Neutrophil (primary cell): ENCODE measurements around the gene SLC32A1.

Source experiments
- H3K27ac ChIP-seq: fragments of 200-600 bp; sonication (generic); 2 replicates; pipeline ENCODE4 v1.5.1; 2016; ENCODE audit warnings: mild to moderate bottlenecking, moderate library complexity
- H3K27me3 ChIP-seq: fragments of 200-600 bp; sonication (generic); 2 replicates; pipeline ENCODE4 v1.6.0; 2016; ENCODE audit warnings: mild to moderate bottlenecking
- H3K36me3 ChIP-seq: fragments of 200-600 bp; sonication (generic); 2 replicates; pipeline ENCODE4 v1.5.1; 2017
- H3K4me1 ChIP-seq, 2 experiments: fragments of 200-600 bp in 1 of 2; sonication (generic) in 1 of 2; 1 replicate in 1 of 2; 2 replicates in 1 of 2; pipeline versions ENCODE4 v1.5.1 to v1.6.1; 2013 to 2016; ENCODE audit warnings: low read depth in 1 of 2, low read length in 1 of 2, mild to moderate bottlenecking in 1 of 2, moderate library complexity in 1 of 2; ENCODE audit not compliant: control insufficient read depth in 1 of 2, insufficient read depth in 1 of 2
- H3K4me3 ChIP-seq, 2 experiments: fragments of 200-600 bp in 1 of 2; sonication (generic) in 1 of 2; 1 replicate in 1 of 2; 2 replicates in 1 of 2; pipeline ENCODE4 v1.5.1; 2013 to 2016; ENCODE audit warnings: low read depth in 1 of 2, low read length in 1 of 2, mild to moderate bottlenecking in 1 of 2, moderate library complexity in 1 of 2
- H3K9me3 ChIP-seq: fragments of 200-600 bp; sonication (generic); 2 replicates; pipeline ENCODE4 v1.5.1; 2016
- TF ChIP-seq, protein P1 (sequence below): fragments of 200-600 bp; sonication (generic); IDR thresholded peaks from 2 replicates; pipeline ENCODE4 v1.5.1; 2016; ENCODE audit warnings: antibody characterized with exemption

SLC32A1 gene

DNA sequence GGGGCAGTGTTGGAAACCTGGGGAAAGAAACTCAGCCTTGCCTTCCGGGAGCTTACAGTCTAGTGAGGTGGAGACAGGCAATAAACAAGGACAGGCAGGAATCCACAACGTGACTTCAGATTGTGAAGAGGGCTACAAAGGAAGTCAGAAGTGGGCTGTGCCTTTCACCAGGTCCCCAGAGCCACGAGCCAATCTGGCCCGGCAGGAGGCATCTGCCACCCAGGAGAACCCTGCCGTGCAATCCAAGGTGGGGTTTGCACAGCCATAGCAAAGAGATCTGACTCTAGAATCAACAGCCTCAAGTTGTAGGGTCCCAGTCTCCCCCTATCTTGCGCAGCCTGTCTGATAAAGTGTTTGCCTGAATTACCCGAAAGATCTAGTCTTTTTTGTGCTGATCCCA, 5.5 kb downstream of the SLC32A1 start:
- Histone ChIP-seq H3K27ac (no peak overlapping the region), H3K27me3 (peaks cover 100% of the 10 kb centered on the region), H3K36me3 (no peaks in the 10 kb centered on the region), H3K4me1 (peaks cover 6 to 17% of the 10 kb centered on the region in 2 experiments), H3K9me3 (no peaks in the 10 kb centered on the region), H3K4me3 (no peak overlapping the region)
- TF ChIP-seq, protein P1, sequence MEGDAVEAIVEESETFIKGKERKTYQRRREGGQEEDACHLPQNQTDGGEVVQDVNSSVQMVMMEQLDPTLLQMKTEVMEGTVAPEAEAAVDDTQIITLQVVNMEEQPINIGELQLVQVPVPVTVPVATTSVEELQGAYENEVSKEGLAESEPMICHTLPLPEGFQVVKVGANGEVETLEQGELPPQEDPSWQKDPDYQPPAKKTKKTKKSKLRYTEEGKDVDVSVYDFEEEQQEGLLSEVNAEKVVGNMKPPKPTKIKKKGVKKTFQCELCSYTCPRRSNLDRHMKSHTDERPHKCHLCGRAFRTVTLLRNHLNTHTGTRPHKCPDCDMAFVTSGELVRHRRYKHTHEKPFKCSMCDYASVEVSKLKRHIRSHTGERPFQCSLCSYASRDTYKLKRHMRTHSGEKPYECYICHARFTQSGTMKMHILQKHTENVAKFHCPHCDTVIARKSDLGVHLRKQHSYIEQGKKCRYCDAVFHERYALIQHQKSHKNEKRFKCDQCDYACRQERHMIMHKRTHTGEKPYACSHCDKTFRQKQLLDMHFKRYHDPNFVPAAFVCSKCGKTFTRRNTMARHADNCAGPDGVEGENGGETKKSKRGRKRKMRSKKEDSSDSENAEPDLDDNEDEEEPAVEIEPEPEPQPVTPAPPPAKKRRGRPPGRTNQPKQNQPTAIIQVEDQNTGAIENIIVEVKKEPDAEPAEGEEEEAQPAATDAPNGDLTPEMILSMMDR: no peak

DNA sequence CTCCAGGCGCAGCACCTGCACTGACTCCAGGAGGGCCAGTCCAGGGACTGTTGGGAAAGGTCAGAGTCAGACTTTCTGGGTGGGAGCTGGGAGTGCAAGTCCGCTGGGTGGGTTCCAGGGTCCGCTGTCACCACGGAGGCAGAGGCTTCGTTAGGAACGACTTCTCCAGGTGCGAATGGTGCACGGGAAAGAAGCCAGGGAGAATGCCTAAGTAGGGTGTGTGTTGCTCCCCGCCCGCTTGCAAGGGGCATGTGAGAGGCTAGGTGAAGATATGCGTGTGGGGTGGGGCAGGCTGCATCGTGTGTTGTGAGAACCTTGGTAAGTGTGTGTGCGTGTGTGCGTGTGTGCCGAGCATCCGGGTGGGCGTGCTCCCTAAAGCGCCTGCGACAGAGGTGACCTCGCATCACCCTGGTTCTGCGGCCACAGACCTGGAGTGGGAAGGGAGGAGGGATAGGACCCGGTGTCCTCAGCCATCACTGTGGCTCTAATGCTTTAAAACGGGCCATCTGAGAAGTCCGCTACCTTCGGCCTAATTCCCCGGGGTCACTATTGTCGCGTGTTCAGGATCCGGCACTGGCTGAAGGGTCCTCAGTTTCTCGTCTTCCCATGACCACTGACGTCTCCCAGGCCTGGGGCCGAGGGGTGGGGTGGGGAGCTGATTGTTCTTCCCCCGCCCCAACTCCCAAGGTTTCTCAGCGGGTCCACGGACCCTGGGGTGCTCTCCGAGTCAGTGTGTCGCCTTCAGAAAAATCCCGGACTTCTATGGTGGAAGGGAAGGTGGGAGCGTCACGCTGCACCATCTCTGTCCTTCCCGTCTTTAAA, 6.1 kb downstream of the SLC32A1 start:
- Histone ChIP-seq H3K27me3 (peaks cover 100% of the 10 kb centered on the region), H3K9me3 (no peaks in the 10 kb centered on the region), H3K36me3 (no peaks in the 10 kb centered on the region), H3K4me3 (no peak overlapping the region), H3K4me1 (peaks cover 6 to 17% of the 10 kb centered on the region in 2 experiments), H3K27ac (no peak overlapping the region)
- TF ChIP-seq, protein P1: no peak

DNA sequence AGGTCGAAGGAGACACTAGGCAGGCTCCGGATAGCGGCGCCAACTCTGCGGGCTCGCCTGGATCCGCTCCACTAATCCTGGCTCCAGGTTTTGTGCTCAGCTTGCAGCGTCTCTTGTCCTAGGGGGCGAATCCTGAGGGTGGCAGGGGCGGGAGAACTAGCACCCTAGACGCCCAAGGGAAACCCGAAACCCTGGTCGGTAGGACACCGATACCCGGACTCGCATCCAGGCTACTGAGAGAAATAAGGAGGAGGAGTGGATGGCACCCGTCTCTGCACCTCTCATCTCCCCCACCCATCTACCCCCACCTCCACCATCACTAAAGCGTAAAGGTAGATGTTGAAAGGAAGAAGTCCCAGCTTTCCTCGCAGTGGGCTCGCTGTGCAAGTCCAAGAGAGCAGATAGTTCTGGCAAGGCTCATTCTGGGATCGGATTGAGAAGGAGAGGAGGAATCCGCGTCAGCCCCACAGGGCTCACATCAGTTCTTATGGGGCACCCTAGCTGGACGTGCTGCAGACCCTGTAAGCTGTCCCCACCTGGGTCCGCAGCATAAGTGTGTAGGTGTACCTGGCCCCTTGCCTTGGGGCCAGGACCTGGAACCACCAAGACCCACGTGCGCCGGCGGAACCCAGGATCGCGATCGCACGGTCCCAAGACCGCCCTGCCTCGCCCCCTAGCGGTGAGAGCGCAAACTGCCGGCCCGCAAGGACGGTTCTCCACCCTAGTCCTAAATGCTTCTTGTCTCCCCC, 6.9 kb downstream of the SLC32A1 start:
- Histone ChIP-seq H3K27ac (no peak overlapping the region), H3K9me3 (no peaks in the 10 kb centered on the region), H3K4me1 (peaks cover 6 to 17% of the 10 kb centered on the region in 2 experiments), H3K27me3 (peaks cover 100% of the 10 kb centered on the region), H3K36me3 (no peaks in the 10 kb centered on the region), H3K4me3 (peak overlapping the region in 1 of 2 experiments; percentile 11)
- TF ChIP-seq, protein P1: peak; percentile 95

DNA sequence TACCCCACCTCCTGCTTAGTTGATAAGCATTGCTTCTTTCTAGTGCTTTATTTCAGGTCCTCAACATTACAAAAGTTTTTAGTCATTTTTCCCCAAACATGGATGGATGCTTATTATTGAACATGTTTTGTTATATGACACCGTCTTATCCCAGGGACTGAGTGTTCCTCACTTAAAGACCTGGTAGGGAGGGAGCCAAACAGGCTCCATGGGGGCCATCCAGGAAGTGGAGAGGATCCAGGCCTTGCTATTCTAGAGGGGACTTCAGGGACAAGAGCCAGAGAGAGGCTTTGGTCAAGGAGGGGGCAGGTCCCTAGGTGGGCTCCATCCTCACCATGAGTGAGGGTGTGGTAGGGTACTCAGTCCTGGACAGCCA, 7.4 kb downstream of the SLC32A1 start:
- no peak overlapping the region for H3K4me3 ChIP-seq
- no peaks in the 10 kb centered on the region for H3K36me3 ChIP-seq
- TF ChIP-seq, protein P1: no peak
- peaks cover 100% of the 10 kb centered on the region for H3K27me3 ChIP-seq
- H3K9me3 ChIP-seq: no peaks in the 10 kb centered on the region
- peaks cover 6 to 17% of the 10 kb centered on the region in 2 experiments for H3K4me1 ChIP-seq
- no peak overlapping the region for H3K27ac ChIP-seq

DNA sequence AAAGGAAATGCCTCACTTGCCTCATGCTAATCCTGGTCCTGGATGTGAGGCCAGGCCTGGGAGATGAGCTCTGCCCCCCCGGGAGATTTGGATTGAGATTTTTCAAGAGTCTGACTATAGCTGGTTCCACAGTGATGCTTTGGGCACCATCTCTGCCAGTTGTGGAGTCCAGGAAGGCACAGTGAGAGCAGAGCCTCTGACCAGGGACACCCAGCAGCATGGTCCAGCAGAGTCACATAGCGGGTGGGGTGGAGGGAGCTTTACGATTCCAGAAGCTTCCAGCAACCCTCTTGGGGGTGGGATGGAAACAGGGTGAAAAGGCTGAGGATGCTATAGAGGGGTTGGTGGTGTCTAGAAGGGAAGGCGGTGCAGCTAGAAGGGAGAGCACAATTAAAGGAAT, 8.7 kb downstream of the SLC32A1 start:
- Histone ChIP-seq H3K27ac (no peak overlapping the region), H3K36me3 (no peaks in the 10 kb centered on the region), H3K9me3 (no peaks in the 10 kb centered on the region), H3K27me3 (peaks cover 100% of the 10 kb centered on the region), H3K4me3 (no peak overlapping the region), H3K4me1 (peaks cover 6 to 10% of the 10 kb centered on the region in 2 experiments)
- TF ChIP-seq, protein P1: no peak
